ENCODE measurements around the gene SGCE.
"Not testable (repeated sequence)": the region's sequence is repeated elsewhere in the genome, so short reads cannot be mapped to it uniquely, and the experiment has no call there.

The SGCE gene, protein sequence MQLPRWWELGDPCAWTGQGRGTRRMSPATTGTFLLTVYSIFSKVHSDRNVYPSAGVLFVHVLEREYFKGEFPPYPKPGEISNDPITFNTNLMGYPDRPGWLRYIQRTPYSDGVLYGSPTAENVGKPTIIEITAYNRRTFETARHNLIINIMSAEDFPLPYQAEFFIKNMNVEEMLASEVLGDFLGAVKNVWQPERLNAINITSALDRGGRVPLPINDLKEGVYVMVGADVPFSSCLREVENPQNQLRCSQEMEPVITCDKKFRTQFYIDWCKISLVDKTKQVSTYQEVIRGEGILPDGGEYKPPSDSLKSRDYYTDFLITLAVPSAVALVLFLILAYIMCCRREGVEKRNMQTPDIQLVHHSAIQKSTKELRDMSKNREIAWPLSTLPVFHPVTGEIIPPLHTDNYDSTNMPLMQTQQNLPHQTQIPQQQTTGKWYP

DNA sequence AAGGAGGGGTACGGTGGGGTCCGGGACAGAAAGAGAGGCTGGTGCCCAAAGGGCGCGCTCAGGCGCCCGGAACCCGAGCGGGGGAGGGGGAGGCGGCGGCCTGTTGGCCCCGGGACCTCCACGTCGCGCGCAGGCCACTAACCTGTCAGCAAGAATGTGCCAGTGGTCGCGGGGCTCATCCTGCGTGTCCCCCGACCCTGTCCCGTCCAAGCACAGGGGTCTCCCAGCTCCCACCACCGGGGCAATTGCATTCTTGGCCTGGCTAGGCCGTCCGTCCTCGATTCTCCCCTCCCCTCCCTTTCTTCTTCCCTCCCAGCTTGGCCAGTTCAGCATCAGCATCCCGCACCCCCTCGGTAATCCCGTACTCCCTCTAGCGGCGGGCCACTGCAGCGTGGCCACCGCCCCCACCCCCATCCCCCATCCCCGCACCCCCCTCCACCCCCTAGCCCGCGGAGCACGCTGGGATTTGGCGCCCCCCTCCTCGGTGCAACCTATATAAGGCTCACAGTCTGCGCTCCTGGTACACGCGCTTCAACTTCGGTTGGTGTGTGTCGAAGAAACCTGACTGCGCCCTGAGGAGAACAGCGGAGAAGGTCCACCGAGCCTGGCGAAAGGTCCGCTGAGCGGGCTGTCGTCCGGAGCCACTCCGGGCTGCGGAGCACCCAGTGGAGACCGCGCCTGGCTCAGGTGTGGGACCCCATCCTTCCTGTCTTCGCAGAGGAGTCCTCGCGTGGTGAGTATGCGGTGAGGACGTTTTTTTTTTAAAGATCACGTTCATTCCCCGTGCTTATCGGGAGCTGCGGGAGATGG is at the start of gene SGCE:
SGCE (minus strand) TSS at position 286 of the 810 bp plus-strand sequence; CDS start at position 251, 35 bp downstream.
- TF ChIP-seq, protein P1, sequence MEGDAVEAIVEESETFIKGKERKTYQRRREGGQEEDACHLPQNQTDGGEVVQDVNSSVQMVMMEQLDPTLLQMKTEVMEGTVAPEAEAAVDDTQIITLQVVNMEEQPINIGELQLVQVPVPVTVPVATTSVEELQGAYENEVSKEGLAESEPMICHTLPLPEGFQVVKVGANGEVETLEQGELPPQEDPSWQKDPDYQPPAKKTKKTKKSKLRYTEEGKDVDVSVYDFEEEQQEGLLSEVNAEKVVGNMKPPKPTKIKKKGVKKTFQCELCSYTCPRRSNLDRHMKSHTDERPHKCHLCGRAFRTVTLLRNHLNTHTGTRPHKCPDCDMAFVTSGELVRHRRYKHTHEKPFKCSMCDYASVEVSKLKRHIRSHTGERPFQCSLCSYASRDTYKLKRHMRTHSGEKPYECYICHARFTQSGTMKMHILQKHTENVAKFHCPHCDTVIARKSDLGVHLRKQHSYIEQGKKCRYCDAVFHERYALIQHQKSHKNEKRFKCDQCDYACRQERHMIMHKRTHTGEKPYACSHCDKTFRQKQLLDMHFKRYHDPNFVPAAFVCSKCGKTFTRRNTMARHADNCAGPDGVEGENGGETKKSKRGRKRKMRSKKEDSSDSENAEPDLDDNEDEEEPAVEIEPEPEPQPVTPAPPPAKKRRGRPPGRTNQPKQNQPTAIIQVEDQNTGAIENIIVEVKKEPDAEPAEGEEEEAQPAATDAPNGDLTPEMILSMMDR (IDR thresholded peaks at IDR 0.05; ENCODE audit: low read depth, low read length) = peak; percentile 43
- H3K4me3 ChIP-seq (ENCODE audit: low read depth, low read length) = peak within 1 kb of the TSS; percentile 80

DNA sequence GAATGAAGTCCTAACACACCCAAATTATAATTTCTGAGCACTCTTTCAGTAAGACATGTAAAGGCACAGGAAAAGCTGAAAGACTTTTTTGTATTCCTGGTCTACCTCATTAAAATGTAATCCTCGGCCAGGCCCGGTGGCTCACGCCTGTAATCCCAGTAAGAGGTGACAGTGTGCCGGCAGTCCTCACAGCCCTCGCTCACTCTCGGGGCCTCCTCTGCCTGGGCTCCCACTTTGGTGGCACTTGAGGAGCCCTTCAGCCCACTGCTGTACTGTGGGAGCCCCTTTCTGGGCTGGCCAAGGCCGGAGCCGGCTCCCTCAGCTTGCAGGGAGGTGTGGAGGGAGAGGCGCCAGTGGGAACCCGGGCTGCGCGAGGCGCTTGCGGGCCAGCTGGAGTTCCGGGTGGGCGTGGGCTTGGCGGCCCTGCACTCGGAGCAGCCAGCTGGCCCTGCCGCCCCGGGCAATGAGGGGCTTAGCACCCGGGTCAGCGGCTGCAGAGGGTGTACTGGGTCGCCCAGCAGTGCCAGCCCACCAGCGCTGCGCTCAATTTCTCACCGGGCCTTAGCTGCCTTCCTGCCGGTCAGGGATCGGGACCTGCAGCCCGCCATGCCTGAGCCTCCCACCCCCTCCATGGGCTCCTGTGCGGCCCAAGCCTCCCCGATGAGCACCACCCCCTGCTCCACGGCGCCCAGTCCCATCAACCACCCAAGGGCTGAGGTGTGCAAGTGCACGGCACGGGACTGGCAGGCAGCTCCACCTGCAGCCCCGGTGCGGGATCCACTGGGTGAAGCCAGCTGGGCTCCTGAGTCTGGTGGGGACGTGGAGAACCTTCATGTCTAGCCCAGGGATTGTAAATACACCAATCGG is 49.5 kb upstream of the SGCE start:
- not testable (repeated sequence) for H3K4me3 ChIP-seq (ENCODE audit: low read depth, low read length)

DNA sequence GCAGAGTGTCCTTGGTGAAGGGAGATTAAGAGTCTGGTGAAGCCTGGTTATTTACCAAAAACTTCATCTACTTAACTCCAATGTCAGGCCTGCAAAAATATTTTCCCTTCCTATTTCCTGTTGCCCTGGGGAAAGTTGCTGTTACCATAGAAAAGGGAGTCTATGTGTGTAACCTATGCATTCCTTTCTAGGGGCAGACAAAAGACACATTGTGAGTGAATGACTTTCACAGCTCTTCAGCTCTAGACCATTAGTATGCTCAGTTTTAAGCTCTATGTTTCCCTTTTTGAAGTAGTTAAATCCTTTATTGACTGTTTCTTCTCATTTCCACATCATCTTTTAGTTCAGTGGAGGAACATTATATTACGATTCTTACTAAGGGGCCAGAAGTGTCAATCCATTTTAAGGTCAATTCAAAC is 45.6 kb upstream of the SGCE start:
- H3K4me3 ChIP-seq (ENCODE audit: low read depth, low read length) = no peak overlapping the region
- TF ChIP-seq, protein P1 (IDR thresholded peaks at IDR 0.05; ENCODE audit: low read depth, low read length) = no peak

DNA sequence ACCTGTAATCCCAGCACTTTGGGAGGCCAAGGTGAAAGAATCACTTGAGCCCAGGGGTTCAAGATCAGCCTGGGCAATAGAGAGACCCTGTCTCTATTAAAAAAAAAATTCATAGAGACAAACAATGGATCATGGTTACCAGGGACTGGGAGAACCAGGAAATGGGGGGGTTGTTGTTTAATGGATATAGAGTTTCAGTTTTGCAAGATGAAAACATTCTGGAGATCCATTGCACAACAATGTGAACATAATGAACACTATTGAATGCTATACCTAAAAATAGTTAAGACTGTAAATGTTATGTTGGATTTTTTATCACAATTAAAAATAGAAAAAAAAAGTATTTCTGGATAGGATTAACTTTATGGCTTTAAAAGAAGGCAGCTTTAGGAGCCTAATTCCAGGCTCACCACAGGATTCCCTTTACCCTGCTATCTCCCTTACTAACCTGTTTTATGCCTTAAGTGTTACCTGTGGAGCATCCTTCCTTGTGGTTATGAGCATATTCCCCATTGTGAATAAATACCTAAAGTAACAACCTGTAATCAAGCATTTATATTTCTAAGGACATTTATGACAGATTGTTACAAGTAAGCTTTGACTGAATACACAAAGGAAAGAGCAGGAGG is 45.1 kb upstream of the SGCE start:
- H3K4me3 ChIP-seq (ENCODE audit: low read depth, low read length) = no peak overlapping the region
- TF ChIP-seq, protein P1 (IDR thresholded peaks at IDR 0.05; ENCODE audit: low read depth, low read length) = no peak

DNA sequence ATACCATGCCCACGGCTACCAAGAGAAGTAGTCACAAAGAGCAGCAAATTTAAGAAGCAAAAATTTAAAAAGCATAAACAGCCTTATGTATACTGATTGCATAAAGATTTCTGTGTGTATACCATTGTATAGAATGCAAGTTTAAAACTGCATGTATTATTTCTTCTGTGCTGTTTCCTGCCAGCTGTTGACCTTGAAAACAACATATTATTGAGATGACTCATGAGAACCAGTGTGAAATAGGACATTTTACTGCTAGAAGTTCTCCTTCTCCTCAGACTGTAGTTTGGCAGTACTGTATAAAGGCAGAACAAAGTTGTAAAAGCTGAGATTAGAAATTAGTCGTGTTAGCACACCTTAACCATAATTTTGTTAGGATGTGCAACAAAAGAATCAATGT is 42.3 kb upstream of the SGCE start:
- TF ChIP-seq, protein P1 (IDR thresholded peaks at IDR 0.05; ENCODE audit: low read depth, low read length) = no peak
- H3K4me3 ChIP-seq (ENCODE audit: low read depth, low read length) = no peak overlapping the region

DNA sequence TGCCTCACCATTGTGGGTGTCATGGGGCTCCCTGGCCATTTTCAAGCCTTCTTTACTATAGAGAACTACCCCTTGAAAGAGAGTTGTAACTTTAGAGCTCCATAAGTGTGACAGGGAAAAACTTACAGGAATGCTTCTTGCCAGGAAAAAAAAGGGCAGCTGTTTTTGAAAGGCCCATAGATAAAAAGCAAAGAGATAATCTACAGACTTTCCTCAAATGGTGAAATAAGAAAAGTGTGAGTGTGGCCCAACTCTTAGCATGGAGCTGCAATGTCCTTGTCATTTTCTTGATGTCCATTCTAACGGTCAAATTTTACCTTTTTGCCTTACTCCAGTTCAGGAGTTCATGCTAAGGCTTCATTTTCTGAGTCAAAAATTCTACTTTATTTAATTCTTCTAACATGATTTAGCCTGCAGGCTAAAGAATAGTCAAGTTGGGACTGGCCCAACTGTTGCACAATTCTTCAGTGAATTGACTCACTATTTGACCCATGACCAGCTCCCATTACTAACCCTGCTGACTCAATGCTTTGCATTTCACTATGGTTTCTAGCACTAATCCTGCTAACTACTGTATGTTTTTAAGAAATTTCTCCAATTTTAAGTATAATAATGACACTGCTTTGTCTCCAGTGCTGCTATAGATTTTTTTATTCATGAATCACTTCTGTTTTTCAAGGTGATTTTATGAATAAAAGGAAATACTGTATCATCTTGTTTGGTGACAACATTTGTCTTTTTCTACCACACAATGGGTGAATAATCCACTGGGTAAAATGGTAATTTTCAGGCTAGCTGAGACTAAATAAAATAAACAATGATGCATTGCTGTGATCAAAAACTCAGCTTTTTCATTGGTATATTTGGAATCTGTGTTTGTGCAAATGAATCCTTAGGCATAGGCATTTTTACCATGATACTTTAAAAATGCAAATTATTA is 41.4 kb upstream of the SGCE start:
- no peak overlapping the region for H3K4me3 ChIP-seq (ENCODE audit: low read depth, low read length)
- TF ChIP-seq, protein P1 (IDR thresholded peaks at IDR 0.05; ENCODE audit: low read depth, low read length) = no peak

All from WI38 (cell line).